ENCODE results near the gene SLC25A34. TPM values are rescaled to one million over a fixed set of nuclear protein-coding genes. Genes with fewer than 3 reads are reported as not detected.

SLC25A34 gene
- total and polyA plus RNA-seq, 2 of the 13 experiments (the other 11 are each of a cell fraction or from before 2014, with no cell fraction given) = 0.13 to 0.18 TPM

DNA sequence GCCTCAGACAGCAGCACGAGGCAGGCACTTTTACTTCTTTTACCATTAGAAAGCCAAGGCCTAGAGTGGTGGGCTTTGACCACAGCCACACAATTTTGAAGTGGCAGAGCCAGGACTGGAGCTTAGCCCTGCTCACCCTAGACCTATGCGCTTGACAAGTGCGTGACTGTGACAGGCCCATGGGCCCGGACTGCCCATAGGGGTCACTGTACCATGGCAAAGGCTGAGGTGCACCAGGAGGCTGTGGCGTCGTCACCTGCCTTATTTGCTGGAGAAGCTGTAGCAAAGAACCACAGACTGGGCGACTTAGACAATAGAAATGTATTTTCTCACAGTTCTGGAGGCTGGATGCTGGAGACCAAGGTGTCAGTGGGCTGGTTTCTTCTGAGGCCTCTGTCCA is 3.7 kb downstream of the SLC25A34 start (continued):
- no peak for TF ChIP-seq ELF3 (CRISPR knock-in tag; IDR thresholded peaks at IDR 0.05)

DNA sequence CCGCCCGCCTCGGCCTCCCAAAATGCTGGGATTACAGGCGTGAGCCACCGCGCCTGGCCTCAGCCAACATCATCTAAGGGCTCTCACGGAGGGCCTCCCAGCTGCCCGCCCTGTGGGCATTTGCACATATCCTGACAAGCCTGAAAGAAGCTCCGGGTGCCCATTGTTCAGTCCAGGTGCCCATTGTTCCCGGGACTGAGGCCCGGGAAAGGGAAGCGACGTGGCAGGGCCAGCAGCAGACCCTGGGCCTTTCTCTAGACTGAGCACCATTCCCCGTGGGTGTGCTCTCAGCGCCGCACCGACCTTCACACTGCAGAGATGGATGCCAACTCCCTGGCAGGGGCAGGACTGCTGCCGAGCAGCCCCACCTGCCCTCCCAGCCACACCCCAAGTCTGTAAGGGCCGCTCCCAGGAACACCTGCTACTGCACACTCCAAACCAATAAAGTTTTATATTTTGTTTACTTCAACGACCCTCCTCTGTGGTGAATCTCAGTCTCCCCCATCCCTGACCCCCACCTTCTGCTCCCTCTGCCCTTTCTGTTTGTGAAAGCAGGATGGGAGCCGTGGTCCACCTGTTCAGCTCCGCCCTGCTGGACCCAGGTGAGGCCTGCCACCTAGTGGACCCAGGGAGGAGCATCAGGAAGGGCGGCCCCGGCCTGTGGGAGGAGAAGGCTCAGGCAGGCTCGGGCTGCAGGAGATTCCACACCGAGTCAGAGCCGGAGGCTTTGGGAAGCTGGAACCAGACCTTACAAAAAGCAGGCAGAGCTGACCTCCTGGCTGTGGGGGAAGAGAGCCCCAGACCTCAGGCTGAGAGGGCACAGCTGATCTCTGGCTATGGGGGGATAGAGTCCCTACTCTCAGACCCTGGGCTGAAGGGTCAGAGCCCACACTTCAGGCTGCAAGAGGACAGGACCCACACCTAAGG is 5.1 kb downstream of the SLC25A34 start:
- POLR2A ChIA-PET = interaction anchor here (1.0 to 1.3 kb wide), 2 partner anchors 138 to 144 kb away, joined by 5 to 6 read pairs; no protein-coding TSS in a partner anchor
- Histone ChIP-seq H2AFZ (ENCODE audit: low read length) (peak overlapping the region; percentile 80), H3K9me3 (ENCODE audit: low read length) (no peaks in the 10 kb centered on the region), H3K27me3 (ENCODE audit: control insufficient read depth in 1 of 2, insufficient read depth in 2 of 2, low read length in 2 of 2) (no peaks in the 10 kb centered on the region), H3K27ac (ENCODE audit: extremely low read length, insufficient read depth, low read length) (no peak overlapping the region), H3K36me3 (replicated peaks in 1 of 2; ENCODE audit: control insufficient read depth in 1 of 2, insufficient read depth in 2 of 2, low read length in 2 of 2) (no peaks in the 10 kb centered on the region), H3K9ac (ENCODE audit: insufficient read depth, low read depth, low read length) (peak overlapping the region; percentile 20; the same call in 1 of the 2 replicates), H4K20me1 (ENCODE audit: insufficient read depth, low read length) (no peaks in the 10 kb centered on the region), H3K4me1 (ENCODE audit: insufficient read depth, low read length) (peaks cover 81% of the 10 kb centered on the region), H3K79me2 (ENCODE audit: insufficient read depth, low read length) (no peaks in the 10 kb centered on the region), H3K4me3 (replicated peaks in 1 of 3; ENCODE audit: insufficient read depth in 1 of 3, low read depth in 2 of 3, low read length in 3 of 3) (peak overlapping the region; percentile 4 to 67 (median 39); a peak in 4 of 6 replicates), H3K4me2 (ENCODE audit: low read depth, low read length) (peak overlapping the region; percentile 85)
- BruUV-seq (replicated peaks) = no TSS peak
- CTCF ChIA-PET (ENCODE audit: low intra/inter-chr PET ratio, low total read pairs) = interaction anchor here (1.5 kb wide), 1 partner anchor 146 kb away, joined by 9 read pairs; no protein-coding TSS in a partner anchor
- DNase-seq (ENCODE audit: low spot score) = peak; percentile 76
- 33% methylated on average over 20 of the region's 27 CpGs for WGBS (ENCODE audit: low lambda C conversion rate)
- in situ Hi-C loops (cut with HindIII; ENCODE audit: extremely low pct_ligation_motif_present, low pct_unique_long_range_greater_than_20kb) = loop anchor here (5.0 kb wide), 1 partner anchor 144 kb away; no protein-coding TSS in a partner anchor
- intact Hi-C loops (cut with micrococcal nuclease; ENCODE audit: unreplicated experiment) = loop anchor here (10.0 kb wide), 1 partner anchor 56 kb away; the partner anchor contains the start of gene PLEKHM2
- peak; percentile 81 for FAIRE-seq
- ATAC-seq = peak; percentile 77
- TF ChIP-seq SMAD1 (CRISPR knock-in tag; IDR thresholded peaks at IDR 0.05; ENCODE audit: borderline replicate concordance, low read depth) (peak; percentile 70; the same call in 1 of the 2 replicates), KDM2A (CRISPR knock-in tag; IDR thresholded peaks at IDR 0.05; ENCODE audit: borderline replicate concordance, low read depth) (peak; percentile 83), ZNF263 (CRISPR knock-in tag; IDR thresholded peaks at IDR 0.05) (no peak), SOX6 (IDR thresholded peaks at IDR 0.05) (no peak), SOX6 (CRISPR knock-in tag; IDR thresholded peaks at IDR 0.05) (peak; percentile 30; the same call in 1 of the 2 replicates), ZNF253 (CRISPR knock-in tag; IDR thresholded peaks at IDR 0.05; ENCODE audit: borderline replicate concordance) (no peak), NONO (IDR thresholded peaks at IDR 0.05) (no peak), NONO (CRISPR knock-in tag; conservative IDR thresholded peaks at IDR 0.05) (no peak), ETV5 (CRISPR knock-in tag; IDR thresholded peaks at IDR 0.05; ENCODE audit: borderline replicate concordance) (peak; percentile 55; the same call in 1 of the 2 replicates), ZNF510 (CRISPR knock-in tag; IDR thresholded peaks at IDR 0.05; ENCODE audit: low read depth) (no peak), JDP2 (CRISPR knock-in tag; IDR thresholded peaks at IDR 0.05; ENCODE audit: borderline replicate concordance) (no peak), JUNB (CRISPR knock-in tag; IDR thresholded peaks at IDR 0.05; ENCODE audit: borderline replicate concordance) (no peak), IRF2 (CRISPR knock-in tag; IDR thresholded peaks at IDR 0.05) (peak; percentile 56; the same call in 1 of the 2 replicates), CCDC6 (CRISPR knock-in tag; IDR thresholded peaks at IDR 0.05) (no peak; the same call in 1 of the 2 replicates), HES4 (CRISPR knock-in tag; IDR thresholded peaks at IDR 0.05; ENCODE audit: borderline replicate concordance) (no peak)
- TF ChIP-seq, protein P1, sequence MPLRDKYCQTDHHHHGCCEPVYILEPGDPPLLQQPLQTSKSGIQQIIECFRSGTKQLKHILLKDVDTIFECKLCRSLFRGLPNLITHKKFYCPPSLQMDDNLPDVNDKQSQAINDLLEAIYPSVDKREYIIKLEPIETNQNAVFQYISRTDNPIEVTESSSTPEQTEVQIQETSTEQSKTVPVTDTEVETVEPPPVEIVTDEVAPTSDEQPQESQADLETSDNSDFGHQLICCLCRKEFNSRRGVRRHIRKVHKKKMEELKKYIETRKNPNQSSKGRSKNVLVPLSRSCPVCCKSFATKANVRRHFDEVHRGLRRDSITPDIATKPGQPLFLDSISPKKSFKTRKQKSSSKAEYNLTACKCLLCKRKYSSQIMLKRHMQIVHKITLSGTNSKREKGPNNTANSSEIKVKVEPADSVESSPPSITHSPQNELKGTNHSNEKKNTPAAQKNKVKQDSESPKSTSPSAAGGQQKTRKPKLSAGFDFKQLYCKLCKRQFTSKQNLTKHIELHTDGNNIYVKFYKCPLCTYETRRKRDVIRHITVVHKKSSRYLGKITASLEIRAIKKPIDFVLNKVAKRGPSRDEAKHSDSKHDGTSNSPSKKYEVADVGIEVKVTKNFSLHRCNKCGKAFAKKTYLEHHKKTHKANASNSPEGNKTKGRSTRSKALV (CRISPR knock-in tag; IDR thresholded peaks at IDR 0.05) = no peak
- TF ChIP-seq, protein P2, sequence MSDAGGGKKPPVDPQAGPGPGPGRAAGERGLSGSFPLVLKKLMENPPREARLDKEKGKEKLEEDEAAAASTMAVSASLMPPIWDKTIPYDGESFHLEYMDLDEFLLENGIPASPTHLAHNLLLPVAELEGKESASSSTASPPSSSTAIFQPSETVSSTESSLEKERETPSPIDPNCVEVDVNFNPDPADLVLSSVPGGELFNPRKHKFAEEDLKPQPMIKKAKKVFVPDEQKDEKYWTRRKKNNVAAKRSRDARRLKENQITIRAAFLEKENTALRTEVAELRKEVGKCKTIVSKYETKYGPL (CRISPR knock-in tag; IDR thresholded peaks at IDR 0.05) = no peak
- TF ChIP-seq, protein P3, sequence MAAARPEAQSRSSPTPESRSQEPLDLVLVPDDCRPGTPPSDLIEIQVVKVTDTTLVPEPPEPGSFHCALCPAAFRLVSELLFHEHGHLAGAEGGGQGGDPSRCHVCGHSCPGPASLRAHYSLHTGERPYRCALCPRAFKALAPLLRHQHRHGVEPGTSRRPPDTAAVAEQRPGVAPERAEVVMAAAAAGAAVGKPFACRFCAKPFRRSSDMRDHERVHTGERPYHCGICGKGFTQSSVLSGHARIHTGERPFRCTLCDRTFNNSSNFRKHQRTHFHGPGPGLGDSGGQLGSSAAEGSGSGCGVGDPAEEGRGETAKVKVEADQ (CRISPR knock-in tag; IDR thresholded peaks at IDR 0.05; ENCODE audit: borderline replicate concordance) = no peak
